HG02981 (cell line): ENCODE measurements around the gene NPAS2.

Source experiments
- ATAC-seq: cut with Tn5 transposase; IDR thresholded peaks from one replicate; pipeline ENCODE4 v1.9.1; 2021; ENCODE audit warnings: mild to moderate bottlenecking, moderate library complexity; ENCODE audit not compliant: unreplicated experiment

Gene NPAS2

DNA sequence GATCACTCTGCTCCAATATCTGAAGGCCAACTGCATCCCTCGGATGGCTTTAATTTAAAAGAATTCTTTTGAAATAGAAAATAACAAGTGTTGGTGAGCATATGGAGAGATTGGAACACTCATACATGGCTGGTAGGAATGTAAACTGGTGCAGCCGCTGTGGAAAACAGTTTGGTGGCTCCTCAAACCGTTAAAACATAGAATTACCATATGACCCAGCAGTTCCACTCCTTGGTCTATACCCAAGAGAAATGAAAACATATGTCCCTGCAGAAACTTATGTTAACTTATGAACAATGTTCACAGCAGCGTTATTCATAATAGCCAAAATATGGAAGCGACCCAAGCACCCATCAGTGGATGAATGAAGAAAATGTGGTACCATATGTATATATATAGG lies 60.1 kb downstream of the NPAS2 start:
- ATAC-seq = no peak

DNA sequence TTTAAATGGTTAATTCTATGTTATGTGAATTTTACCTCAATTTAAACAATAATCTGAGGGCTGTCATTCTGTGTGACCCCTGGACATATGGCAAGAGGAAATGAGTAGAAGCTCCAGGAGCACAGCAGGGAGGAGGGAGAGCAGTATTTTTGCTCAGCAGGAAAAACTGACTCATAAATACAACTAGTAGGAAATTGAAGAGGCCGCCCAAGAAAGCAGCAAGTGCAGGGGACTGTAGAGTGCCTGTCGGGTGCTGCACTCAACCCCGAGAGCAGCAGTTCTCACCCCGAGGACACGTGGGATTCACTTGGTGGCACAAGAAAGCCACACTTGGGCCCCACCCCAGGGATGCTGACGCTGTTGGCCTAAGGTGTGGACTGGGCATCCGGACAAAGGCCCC lies 60.8 kb downstream of the NPAS2 start:
- ATAC-seq = no peak

DNA sequence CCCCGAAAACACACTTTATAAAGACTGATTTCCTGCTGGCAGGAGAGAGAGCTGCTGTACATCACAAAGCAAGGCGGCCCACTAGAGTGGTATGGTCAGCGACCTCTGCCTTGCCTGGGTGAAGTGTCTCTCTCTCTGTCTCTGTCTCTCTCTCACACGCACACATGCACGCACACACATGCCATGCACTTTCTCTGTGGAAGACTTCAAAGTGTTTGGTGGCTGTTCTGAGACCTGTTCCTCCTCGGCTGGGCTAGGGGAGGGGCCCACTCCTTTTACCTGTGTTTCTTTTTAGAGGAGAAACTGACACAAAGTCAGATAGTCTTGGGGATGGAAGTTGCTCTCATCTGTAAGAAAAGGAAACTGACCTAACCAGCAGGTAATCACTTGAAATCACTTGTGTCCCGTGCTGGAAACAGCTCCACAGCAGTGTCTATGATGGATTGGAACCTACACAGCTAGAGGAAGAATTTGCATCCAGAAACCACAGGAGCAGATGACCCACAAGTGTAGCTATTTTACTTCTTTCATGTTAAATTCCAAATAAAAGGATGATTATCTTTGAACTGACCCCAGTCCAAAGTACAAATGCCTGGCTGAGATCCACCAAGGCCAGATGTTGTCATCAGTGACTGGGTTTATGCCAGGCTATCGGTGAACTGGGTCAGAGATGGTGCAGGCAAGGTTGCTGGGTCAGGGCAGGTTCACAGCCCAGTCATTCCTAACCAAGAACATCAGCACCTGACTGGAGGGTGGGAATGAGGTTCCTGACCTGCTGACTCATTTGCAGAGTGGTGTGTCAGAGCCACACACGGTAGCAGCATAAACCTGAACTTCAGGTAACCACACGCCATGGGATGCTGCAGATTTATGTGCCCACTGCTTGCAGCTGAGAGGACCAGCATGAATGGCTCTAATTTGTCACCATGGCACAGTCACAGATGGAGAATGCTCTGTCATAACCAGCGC lies 63.0 kb downstream of the NPAS2 start:
- no peak for ATAC-seq

DNA sequence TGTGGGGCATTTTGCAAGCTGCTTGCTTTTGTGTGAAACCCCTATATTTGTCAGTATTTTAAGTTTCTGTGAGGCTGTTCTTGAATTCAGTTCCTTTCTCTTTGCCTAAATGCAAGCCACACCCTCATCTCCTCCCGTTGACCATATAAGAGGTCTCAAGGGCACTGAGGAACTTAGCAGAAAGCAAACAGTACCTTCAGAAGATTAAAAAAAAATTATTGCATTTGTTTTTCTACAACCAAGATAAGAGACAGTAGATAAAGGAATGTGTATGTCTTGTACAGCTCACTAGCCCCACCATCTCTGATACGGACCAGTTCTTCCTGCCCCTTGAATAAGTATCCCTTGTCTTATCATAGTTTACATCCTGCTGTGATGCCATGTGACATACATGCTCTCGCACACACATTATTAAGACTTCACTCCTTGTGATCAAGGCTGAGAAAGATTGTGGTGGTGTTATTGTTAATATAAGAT lies 64.2 kb downstream of the NPAS2 start:
- no peak for ATAC-seq

DNA sequence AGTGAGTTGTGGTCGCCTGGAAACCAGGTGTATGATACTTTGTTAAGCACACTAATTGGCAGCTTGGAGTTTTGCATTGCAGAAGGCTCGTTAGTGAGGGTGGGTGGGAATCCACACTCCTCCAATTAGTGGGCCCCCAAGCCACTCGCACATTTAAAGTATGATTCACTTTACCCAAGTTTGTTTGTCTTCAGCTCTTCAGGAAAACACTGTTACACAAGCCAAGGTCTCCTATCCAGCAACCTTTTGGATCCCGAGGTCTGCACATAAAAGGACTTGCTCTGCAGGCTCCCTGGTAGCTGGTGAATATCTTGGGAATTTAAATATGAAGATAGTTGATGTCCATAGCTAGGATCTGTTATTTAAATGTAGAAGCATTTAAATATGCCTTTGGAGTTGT lies 66.1 kb downstream of the NPAS2 start:
- ATAC-seq = no peak

DNA sequence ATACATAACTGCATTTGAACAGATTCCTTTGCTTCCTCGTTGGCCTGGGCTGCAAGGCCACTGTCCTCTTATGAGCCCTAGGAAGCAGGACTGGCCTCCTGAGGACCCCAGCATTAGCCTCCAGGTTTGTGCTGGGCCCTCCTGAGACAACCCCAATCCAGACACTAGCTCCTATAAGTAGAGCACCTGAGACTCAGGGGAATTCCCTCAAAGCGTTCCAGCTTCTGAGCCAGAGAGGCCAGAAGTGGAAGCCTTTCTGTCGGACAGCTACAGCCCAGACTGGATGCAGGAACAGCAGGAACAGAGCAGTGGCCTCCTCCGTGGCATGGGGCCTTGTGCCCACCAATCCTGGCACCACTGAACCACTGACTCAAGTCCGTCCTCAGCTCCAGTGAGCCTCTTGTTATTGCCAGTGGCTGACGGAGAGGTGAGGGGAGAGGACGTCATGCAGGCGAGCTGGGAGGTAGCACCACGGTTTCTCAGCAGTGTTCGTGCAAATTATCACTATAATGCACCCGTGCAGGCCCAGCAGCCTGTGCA lies 67.2 kb downstream of the NPAS2 start:
- no peak for ATAC-seq

DNA sequence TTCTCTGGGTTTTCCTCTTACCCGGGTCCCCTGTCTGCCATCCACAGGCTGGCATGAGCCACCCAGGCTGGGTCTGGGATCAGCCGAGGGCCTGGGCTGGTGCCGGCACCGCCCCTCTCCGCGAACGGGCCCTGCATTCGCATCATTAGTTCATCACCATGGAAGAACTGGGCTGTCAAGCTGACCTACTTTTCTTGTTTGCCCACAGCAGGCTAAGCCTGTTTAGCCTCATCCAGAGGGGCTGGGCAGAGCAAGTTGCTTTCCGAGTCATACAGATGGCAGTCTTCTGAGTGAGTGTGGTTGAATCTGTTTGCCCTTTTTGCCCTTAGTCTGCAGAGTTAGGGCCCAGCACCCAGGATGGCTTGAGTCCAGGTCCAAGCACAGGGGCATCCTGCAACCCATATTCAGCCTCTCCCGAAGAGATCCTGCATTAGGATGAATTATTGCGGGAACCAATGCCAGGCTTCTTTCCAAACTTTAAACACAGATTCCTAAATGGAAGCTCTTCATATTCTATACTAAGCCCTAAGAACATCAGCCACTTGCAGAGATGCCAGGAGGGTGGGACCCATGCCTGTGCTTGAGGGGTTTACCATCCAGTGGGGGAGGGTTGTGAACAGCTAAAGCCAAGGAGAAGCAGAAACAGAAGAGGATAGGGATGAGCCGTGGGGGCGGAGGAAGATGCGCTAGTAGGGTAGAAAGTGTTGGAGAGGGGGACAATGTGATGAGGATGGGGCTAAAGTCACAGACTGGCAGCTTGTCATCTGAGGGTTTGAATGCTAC lies 68.0 kb downstream of the NPAS2 start:
- ATAC-seq = no peak

DNA sequence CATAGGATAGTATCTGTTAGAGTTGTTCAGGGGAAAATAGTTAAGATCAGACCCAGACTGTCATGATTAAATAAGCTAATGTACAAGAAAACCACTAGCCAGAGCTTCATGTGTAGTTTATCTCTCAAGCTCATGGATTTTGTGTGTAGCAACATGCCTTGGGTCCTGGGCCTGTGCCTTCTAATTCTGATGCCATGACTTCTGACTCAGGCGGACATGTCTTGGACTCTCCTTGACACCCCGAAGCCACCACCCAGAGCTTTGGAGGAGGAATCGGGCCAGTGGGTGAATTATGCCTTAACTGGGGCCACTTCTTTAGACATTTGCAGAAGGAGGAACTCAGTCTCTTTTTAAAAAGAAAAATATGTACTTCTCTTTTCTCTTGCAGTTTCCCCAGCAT lies 68.7 kb downstream of the NPAS2 start:
- no peak for ATAC-seq

DNA sequence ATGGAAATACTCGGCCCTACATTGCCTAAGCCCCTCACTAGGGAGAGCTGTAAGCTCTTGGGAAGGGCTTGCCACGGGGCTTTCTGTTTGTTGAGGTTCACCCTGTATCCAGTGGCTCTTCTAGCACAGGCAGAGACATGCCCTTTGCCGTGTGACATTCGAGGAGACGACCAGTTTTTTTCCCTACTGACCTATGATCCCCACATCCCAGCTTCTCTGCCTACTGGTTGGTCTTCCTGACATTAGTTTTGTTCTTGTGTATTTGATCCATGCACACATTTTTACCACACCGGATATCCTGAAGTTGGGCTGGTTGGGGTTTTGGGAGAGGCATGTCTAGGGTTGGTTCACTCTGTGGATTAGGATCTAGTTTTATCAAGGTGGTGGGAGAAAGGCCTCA lies 69.3 kb downstream of the NPAS2 start:
- ATAC-seq = no peak

DNA sequence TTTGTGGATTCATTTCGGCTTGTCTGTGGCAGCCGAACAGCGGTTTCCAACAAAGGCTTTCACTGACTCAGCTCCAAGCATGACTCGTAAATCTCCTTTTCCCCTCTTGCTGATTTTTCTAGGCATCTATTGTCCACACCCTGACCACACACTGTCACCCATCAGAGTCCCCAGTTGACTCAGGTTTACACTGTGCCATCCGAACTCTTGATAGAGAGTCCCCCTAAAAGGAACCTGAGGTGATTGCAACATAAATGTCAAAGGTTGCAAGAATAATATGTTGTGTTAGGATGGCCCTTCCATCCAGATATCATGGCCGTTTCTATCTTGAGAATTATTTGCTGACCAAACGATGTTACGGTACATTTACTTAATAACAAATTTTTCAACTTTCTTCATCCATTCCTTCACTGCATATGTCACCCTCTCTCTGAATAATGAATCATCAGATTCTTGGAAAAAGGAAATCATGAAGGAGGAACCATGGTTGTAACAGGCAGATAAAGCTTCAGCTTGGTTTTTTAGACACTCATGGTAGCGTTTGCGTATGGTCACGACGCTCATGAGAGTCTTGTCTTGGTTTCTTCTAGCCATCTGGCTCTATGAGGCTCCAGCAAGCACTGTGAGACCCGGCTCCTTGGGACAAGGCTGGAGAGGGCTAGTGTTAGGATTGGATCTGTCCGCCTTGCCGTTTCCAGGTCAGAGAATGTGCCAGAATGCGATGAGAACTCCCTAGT lies 72.1 kb downstream of the NPAS2 start:
- no peak for ATAC-seq

DNA sequence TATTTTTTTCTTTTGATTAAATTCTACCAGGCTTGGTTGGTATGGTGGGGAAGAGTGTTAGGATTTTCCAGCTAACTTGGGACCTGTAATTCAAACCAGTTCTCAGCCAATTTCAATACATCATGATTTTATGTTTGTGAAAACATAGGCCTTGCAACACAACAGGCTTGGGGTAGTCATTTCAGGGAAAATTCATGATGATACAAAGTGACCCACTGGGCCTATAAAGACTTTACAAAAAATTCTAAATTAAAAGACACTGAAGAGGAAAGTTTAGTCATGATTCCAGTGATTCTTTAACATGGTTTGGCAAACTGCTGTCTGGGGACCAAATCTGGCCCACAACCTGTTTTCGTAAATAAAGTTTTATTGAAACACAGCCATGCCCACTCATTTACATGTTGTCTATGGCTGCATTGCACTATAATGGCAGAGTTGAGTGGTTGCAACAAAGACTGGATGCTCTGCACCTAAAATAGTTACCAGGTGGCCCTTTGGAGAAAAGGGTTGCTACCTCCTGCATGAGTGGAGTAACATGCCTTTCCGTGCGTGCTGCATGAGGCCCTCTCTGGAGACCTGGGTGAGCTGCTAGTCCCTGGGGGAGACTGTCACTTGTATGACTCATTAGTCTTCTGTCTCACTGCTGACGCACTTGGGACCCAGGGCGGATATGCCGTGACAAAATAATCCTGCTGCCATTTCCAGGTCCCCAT lies 73.6 kb downstream of the NPAS2 start:
- no peak for ATAC-seq

DNA sequence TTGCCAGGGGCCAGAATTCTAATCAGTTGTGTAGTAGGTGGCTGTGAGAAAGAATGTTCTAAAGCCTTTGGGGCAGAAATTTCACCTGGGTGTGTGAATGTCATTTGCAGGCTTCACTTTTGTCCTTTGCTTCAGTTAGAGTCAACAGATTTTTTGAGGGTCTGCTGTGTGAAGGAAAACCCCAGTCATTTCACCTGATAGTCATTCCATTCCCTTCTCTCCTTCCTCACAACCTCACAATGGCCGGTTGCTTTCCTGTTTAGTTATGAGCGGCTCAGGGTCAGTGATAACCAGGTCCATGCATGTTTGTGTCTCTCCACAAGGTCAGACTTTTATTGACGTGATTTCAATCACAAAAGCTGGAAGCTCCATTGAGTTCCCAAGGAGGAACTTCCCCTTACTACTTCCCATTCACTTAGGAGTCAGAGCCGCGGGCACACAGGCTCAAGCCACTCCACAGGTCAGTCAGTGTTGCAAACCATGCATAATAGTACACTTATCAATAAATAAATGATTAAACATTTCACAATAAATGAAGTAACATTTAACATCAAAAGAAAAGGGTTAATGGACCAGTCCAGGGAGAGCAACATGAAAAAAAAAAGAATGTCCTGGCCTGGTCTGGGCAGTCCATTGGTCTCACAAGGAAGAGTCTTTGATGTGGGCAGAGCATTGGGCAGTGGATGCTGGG lies 74.3 kb downstream of the NPAS2 start:
- ATAC-seq = no peak

DNA sequence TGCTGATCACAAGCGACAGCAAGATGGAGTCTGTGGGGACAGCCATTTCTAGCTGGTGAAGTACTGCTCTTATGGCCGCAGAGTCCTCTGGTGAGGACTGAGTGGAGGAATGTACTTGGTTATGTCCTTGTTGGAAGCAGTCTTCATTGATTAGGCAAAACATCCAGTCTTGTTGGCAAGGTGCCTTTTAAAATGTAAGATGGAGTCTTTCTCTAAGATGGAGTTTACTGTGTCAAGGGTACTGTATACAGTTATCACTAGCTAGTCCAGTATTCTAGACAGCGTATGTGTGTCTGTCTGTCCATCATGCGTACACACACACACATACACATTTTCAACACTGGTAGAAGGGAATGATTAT lies 74.8 kb downstream of the NPAS2 start:
- no peak for ATAC-seq

DNA sequence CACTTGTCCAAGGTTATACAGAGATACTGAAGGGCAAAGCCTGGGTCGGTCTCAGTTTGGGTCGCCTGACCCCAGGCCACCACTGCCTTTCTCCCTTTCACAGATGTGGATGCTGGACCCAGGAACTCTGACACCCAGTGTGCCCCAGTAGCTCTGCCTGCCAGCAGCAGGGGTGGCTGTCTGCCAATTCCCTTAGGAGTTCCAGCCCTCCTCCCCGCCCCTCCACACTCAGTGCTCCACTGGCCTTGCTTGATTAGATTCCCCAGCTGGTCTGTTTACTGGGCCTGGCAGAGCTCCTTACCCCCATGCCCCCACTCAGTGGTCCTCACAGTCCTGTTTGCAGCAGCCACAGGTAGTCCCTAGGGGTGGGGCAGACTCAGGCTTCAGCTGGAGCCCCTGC lies 75.5 kb downstream of the NPAS2 start:
- ATAC-seq = no peak

DNA sequence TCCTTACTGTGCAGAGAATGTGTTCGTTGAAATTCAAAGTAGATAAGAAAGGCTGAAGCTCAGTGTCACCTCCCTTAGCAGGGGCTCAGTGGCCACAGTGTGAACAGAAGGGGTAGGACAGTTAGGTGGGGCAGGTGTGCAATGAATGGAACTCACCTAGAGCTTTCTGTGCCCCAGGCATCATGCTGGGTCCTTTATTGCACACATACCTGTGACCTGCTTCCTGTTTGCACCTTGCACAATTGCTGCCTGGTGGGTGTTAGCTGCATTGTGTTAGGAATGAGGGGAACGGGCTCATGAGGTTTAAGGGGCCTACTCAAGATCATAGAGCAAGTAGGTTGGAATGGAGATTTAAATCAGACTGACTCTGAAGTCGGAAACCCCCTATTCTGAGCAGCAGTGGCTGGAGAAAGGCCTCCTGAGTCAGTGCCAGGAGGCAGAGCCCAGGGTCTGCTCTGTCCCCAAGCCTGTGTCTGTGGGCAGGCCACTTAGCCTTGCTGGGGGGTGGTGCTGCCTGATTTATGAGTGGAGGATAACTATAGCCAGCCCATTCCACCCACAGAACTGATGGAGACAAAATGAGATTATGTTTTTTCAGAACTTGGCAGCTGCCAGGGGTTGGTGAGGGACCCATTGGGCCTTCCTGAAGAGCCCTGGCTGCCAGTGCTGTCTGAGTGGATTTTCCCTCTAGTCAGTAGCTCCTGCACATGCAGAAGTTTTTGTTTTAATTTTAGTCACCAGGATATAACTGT lies 76.2 kb downstream of the NPAS2 start:
- no peak for ATAC-seq

DNA sequence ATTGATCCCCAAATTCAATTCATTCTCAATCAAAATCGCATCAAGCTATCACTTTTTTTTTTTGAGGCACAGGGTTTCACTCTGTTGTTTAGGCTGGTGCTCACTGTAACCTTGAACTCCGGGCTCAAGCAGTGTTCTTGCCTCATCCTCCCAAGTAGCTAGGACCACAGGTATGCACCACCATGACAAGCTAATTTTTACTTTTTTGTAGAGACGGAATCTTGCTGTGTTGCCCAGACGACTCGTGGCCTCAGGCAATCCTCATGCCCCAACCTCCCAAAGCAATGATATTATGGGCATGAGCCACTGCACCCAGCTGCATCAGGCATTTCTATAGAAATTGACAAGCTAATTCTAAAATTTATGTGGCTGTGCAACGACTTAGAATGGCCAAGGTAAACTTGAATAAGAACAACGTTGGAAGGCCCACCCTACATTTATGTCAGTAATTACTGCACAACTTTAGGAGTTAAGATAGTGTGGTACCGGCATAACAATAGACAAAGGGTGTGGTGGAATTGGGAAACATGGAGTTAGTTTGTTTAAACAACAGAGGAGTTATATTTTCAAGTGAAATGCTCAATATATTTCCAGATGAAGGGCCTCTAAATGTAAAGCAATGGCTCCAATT lies 78.2 kb downstream of the NPAS2 start:
- ATAC-seq = no peak

DNA sequence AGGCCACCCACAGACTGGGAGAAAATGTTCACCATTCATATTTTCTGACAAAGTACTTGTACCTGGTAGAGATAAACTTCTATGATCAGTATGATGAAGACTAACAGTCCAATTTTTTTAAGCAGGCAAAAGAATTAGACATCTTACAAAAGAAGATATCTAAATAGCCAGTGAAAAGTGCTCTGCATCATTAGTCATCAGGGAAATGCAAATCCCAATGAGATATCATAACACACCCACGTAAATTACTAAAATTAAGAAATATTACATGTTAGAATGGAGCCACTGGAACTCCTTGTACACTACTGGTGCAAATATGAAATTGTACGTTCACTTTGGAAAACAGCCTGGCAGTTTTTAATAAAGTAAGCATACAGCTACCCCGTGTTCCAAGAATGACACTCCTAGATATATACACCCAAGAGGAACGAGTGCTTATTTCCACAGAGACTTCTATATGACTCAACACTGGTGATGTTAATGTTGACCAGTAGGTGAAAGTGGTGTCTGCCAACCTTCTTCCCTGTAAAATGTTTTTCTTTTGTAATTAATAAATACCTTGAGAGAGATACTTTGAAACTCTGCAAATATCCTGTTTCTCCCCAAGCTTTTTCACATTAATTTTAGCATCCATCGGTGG lies 80.3 kb downstream of the NPAS2 start:
- ATAC-seq = no peak

DNA sequence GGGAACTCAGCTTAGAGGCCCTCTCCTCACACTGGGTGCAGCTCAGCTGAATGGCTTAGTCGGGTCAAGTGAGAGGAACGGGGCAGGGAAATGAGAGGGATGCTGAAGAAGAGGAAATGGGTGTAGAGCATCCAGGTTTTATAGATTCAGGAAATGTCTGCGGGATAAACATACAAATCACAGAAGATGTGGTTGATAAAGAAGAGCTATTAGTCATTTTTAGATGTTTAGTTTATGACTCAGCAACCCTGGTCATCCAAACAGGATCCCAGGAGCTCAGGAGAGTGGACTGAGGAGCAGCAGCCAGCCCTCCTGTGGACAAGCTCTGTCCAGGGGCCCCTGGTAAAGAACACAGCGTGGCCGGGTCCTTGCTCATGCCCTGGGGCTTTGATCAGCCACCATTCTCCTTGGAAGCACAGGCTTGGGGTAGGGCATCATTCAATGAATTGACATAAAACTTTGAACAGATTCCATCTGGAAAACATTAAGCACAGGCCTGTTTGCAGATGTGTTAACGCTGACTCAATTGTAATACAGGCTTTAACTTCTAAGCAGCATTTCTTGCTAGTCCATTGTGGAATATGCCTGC lies 83.0 kb downstream of the NPAS2 start:
- ATAC-seq = no peak
